Neural cell (in vitro differentiated cells): ENCODE measurements around the gene C11orf24.

Source experiments
- CTCF ChIP-seq: fragments of 450-650 bp; IDR thresholded peaks from 2 replicates; pipeline ENCODE4 v1.5.1; 2014; ENCODE audit warnings: antibody characterized with exemption, mild to moderate bottlenecking, moderate library complexity; ENCODE audit not compliant: poor library complexity, severe bottlenecking
- EP300 ChIP-seq: fragments of 450-650 bp; conservative IDR thresholded peaks from 2 replicates; pipeline ENCODE4 v1.6.1; 2014; ENCODE audit warnings: antibody characterized with exemption, mild to moderate bottlenecking, moderate library complexity; ENCODE audit not compliant: poor library complexity, severe bottlenecking
- EZH2 ChIP-seq: fragments of 200-600, 300-800 bp; shearing (Covaris generic), sonication (generic); IDR thresholded peaks from 2 replicates; pipeline ENCODE4 v1.6.1; 2014; ENCODE audit warnings: antibody characterized with exemption, low read length, borderline replicate concordance, mild to moderate bottlenecking; ENCODE audit not compliant: insufficient read depth, poor library complexity, severe bottlenecking
- POLR2AphosphoS5 ChIP-seq: IDR thresholded peaks from 2 replicates; pipeline ENCODE4 v1.6.1; 2012

GRCh38 chr11:68267881-68268240, 3.9 kb downstream of the C11orf24 start:
- TF ChIP-seq EP300, result no peak
- no peak for TF ChIP-seq POLR2AphosphoS5
- TF ChIP-seq CTCF, result no peak
- TF ChIP-seq EZH2, result no peak
